HEK293 (cell line): ENCODE measurements around the gene TPST2.

Experiments used
- CTCF ChIA-PET: fragments of 350-600 bp; formaldehyde crosslinking; extraction: SDS; loops from one replicate; lab custom pipeline; 2021; ENCODE audit warnings: antibody characterized with exemption; lab: Yijun Ruan, JAX
- POLR2A ChIA-PET: fragments of 300-600 bp; formaldehyde crosslinking; extraction: SDS; loops from one replicate; lab custom pipeline; 2020; ENCODE audit warnings: antibody characterized with exemption, inconsistent platforms; lab: Yijun Ruan, JAX
- H3K27ac ChIP-seq: fragments of 200-500 bp; sonication (Bioruptor generic); 2 replicates; pipeline ENCODE4 v1.5.1; 2014; ENCODE audit warnings: low read depth, low read length, control low read depth, inconsistent platforms; ENCODE audit errors: extremely low read depth
- H3K36me3 ChIP-seq, 2 experiments: fragments of 200-500 bp in 1 of 2; sonication (Bioruptor generic) in 1 of 2; 1 replicate in 1 of 2; 2 replicates in 1 of 2; pipeline ENCODE4 v1.5.1; 2014 to 2017; ENCODE audit warnings: inconsistent platforms in 2 of 2, low read length in 2 of 2; ENCODE audit not compliant: control insufficient read depth in 2 of 2, insufficient read depth in 1 of 2
- H3K4me1 ChIP-seq: fragments of 200-500 bp; sonication (Bioruptor generic); 2 replicates; pipeline ENCODE4 v1.5.1; 2014; ENCODE audit warnings: mild to moderate bottlenecking, low read length, inconsistent platforms; ENCODE audit not compliant: control insufficient read depth, insufficient read depth
- H3K4me3 ChIP-seq: 2 replicates; pipeline ENCODE4 v1.5.1; 2011; ENCODE audit warnings: low read depth, mild to moderate bottlenecking, control low read depth, low read length, moderate library complexity
- H3K9me3 ChIP-seq: fragments of 200-500 bp; sonication (Bioruptor generic); 2 replicates; pipeline ENCODE4 v1.5.1; 2014; ENCODE audit warnings: low read depth, low read length, inconsistent platforms; ENCODE audit not compliant: control insufficient read depth, insufficient read depth
- EGR2 ChIP-seq: fragments of 450-650 bp; formaldehyde crosslinking; IDR thresholded peaks from 2 replicates; pipeline ENCODE4 v1.5.1; 2016; ENCODE audit warnings: low read depth, missing biosample characterization, missing genetic modification characterization
- GLI4 ChIP-seq: fragments of 450-650 bp; formaldehyde crosslinking; IDR thresholded peaks from 2 replicates; pipeline ENCODE4 v1.5.1; 2016; ENCODE audit warnings: missing biosample characterization, missing genetic modification characterization
- HOXC10 ChIP-seq: sonication (generic); formaldehyde crosslinking; IDR thresholded peaks from 2 replicates; pipeline ENCODE4 v1.8.1; 2023; ENCODE audit warnings: mild to moderate bottlenecking, missing genetic modification reagents
- KLF7 ChIP-seq: fragments of 450-650 bp; formaldehyde crosslinking; IDR thresholded peaks from 2 replicates; pipeline ENCODE4 v1.5.1; 2016; ENCODE audit warnings: missing biosample characterization, missing genetic modification characterization, borderline replicate concordance
- PRDM1 ChIP-seq: fragments of 450-650 bp; formaldehyde crosslinking; IDR thresholded peaks from 2 replicates; pipeline ENCODE4; 2016; ENCODE audit warnings: missing biosample characterization, missing genetic modification characterization
- SCRT2 ChIP-seq: fragments of 450-650 bp; formaldehyde crosslinking; IDR thresholded peaks from 2 replicates; pipeline ENCODE4 v1.5.1; 2016; ENCODE audit warnings: missing biosample characterization, missing genetic modification characterization
- ZBTB17 ChIP-seq: fragments of 450-650 bp; formaldehyde crosslinking; IDR thresholded peaks from 2 replicates; pipeline ENCODE4 v1.5.1; 2016; ENCODE audit warnings: missing biosample characterization, missing genetic modification characterization
- ZBTB48 ChIP-seq: fragments of 450-650 bp; formaldehyde crosslinking; IDR thresholded peaks from 2 replicates; pipeline ENCODE4 v1.5.1; 2016; ENCODE audit warnings: missing biosample characterization, missing genetic modification characterization
- ZFHX2 ChIP-seq: fragments of 450-650 bp; formaldehyde crosslinking; conservative IDR thresholded peaks from 2 replicates; pipeline ENCODE4 v1.5.1; 2016; ENCODE audit warnings: missing biosample characterization, missing genetic modification characterization
- ZNF121 ChIP-seq: fragments of 450-650 bp; formaldehyde crosslinking; IDR thresholded peaks from 2 replicates; pipeline ENCODE4 v1.5.1; 2016; ENCODE audit warnings: missing biosample characterization, missing genetic modification characterization
- ZNF544 ChIP-seq: fragments of 450-650 bp; formaldehyde crosslinking; IDR thresholded peaks from 2 replicates; pipeline ENCODE4 v1.5.0; 2017; ENCODE audit warnings: missing biosample characterization, missing genetic modification characterization
- ZNF670 ChIP-seq: fragments of 450-650 bp; formaldehyde crosslinking; IDR thresholded peaks from 2 replicates; pipeline ENCODE4 v1.5.1; 2016; ENCODE audit warnings: missing biosample characterization, missing genetic modification characterization, low read depth
- ZNF768 ChIP-seq: fragments of 450-650 bp; formaldehyde crosslinking; IDR thresholded peaks from 2 replicates; pipeline ENCODE4 v1.5.1; 2018; ENCODE audit warnings: missing biosample characterization, mild to moderate bottlenecking, missing genetic modification characterization
- ZNF791 ChIP-seq: fragments of 450-650 bp; formaldehyde crosslinking; IDR thresholded peaks from 2 replicates; pipeline ENCODE4 v1.5.1; 2016; ENCODE audit warnings: missing biosample characterization, missing genetic modification characterization
- ZNF837 ChIP-seq: fragments of 450-650 bp; formaldehyde crosslinking; IDR thresholded peaks from 2 replicates; pipeline ENCODE4 v1.5.1; 2016; ENCODE audit warnings: missing biosample characterization, missing genetic modification characterization
- ZSCAN30 ChIP-seq: fragments of 450-650 bp; IDR thresholded peaks from 2 replicates; pipeline ENCODE4 v1.5.1; 2018; ENCODE audit warnings: missing biosample characterization, mild to moderate bottlenecking, missing genetic modification characterization, moderate library complexity
- TF ChIP-seq, protein P1 (sequence below): fragments of 450-650 bp; formaldehyde crosslinking; IDR thresholded peaks from 2 replicates; pipeline ENCODE4 v1.5.1; 2016; ENCODE audit warnings: missing biosample characterization, missing genetic modification characterization, low read depth
- TF ChIP-seq, protein P2 (sequence below): fragments of 450-650 bp; formaldehyde crosslinking; conservative IDR thresholded peaks from 2 replicates; pipeline ENCODE4 v1.5.1; 2016; ENCODE audit warnings: low read depth, missing biosample characterization, missing genetic modification characterization
- TF ChIP-seq, protein P3 (sequence below): fragments of 450-650 bp; formaldehyde crosslinking; IDR thresholded peaks from 2 replicates; pipeline ENCODE4 v1.5.1; 2016; ENCODE audit warnings: missing biosample characterization, missing genetic modification characterization

TPST2 gene

DNA sequence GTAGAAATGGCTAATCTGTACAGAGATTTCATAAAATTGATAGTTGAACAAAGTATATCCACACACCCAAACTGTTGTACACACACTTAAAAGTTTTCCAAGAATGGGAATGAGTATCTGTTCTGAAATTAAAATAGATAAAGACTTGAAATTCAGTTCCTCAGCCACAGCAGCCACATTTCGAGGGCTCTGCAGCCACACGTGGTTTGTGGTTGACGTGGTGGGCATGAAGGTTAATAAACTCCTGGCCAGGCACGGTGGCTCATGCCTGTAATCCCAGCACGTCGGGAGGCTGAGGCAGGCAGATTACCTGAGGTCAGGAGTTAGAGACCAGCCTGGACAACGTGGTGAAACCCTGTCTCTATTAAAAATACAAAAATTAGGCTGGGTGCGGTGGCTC, 24.0 kb downstream of the TPST2 start (continued):
- TF ChIP-seq, protein P1, sequence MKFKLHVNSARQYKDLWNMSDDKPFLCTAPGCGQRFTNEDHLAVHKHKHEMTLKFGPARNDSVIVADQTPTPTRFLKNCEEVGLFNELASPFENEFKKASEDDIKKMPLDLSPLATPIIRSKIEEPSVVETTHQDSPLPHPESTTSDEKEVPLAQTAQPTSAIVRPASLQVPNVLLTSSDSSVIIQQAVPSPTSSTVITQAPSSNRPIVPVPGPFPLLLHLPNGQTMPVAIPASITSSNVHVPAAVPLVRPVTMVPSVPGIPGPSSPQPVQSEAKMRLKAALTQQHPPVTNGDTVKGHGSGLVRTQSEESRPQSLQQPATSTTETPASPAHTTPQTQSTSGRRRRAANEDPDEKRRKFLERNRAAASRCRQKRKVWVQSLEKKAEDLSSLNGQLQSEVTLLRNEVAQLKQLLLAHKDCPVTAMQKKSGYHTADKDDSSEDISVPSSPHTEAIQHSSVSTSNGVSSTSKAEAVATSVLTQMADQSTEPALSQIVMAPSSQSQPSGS: no peak
- TF ChIP-seq ZNF837 (tag by site-specific recombination) (no peak), ZNF121 (tag by site-specific recombination) (no peak)

DNA sequence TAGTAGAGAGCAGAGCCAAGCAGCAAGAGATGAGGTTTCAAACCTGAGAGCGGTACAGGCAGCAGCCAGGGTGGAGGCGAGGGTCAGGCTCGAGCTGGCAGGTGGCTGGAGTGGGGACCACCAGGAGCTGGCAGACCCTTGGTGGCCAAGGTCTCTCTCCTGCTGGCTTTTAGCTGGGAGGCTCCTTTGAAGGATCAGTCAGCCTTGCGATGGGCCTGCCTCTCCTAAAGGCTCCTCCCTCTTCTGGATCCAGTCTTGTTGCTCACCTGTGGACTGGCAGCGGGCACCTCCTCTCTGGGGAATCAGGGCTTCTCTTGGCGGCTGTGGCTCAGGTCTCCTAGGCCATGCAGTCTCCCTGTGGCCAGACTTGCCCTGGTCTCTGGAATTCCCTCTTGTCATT, 24.8 kb downstream of the TPST2 start:
- CTCF ChIA-PET: interaction anchor here (0.6 to 1.2 kb wide), 5 partner anchors 10 to 97 kb away, joined by 3 to 5 read pairs (median 3); no protein-coding TSS in a partner anchor

DNA sequence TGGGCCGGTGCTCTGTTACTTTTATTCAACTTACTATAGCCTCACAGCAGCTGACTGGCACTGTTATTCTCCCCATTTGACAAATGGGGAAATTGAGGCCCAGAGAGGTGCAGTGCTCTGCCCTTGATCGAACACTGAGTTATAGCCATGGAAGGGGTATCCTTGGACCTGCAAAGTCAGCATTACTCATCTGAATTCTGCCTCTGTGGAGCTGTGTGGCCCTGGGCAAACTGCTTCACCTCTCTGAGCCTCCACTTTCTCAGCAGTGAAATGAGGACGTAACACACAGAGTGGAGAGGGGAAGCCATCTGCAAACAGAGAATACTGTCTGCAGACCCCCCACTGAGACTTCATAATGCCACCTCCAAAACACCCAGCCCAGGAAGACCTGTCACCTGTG, 25.3 kb downstream of the TPST2 start:
- ChIA-PET CTCF (interaction anchor here (0.6 to 1.2 kb wide), 2 partner anchors 14 to 98 kb away, joined by 3 to 5 read pairs; no protein-coding TSS in a partner anchor), POLR2A (interaction anchor here (0.6 kb wide), 1 partner anchor 12 kb away, joined by 5 read pairs; no protein-coding TSS in a partner anchor)
- Histone ChIP-seq H3K4me3 (no peak overlapping the region), H3K4me1 (no peaks in the 10 kb centered on the region), H3K9me3 (no peaks in the 10 kb centered on the region), H3K27ac (no peak overlapping the region), H3K36me3 (peaks cover 0 to 6% of the 10 kb centered on the region in 2 experiments; a peak in 1 of 3 replicates)
- TF ChIP-seq PRDM1 (tag by site-specific recombination): peak; percentile 17; the same call in 1 of the 2 replicates
- TF ChIP-seq ZNF670: no peak
- TF ChIP-seq ZNF768: peak; percentile 56; the same call in 1 of the 2 replicates

More for the DNA sequence above, 24.8 kb downstream of the TPST2 start:
- peaks cover 0 to 6% of the 10 kb centered on the region in 2 experiments; a peak in 1 of 3 replicates for H3K36me3 ChIP-seq
- no peak overlapping the region for H3K27ac ChIP-seq
- no peaks in the 10 kb centered on the region for H3K9me3 ChIP-seq
- POLR2A ChIA-PET: interaction anchor here (0.6 kb wide), 1 partner anchor 11 kb away, joined by 5 read pairs; no protein-coding TSS in a partner anchor
- TF ChIP-seq SCRT2 (tag by site-specific recombination): peak; percentile 30; the same call in 1 of the 2 replicates
- no peak for TF ChIP-seq GLI4 (tag by site-specific recombination)
- no peak overlapping the region for H3K4me3 ChIP-seq
- H3K4me1 ChIP-seq: no peaks in the 10 kb centered on the region

DNA sequence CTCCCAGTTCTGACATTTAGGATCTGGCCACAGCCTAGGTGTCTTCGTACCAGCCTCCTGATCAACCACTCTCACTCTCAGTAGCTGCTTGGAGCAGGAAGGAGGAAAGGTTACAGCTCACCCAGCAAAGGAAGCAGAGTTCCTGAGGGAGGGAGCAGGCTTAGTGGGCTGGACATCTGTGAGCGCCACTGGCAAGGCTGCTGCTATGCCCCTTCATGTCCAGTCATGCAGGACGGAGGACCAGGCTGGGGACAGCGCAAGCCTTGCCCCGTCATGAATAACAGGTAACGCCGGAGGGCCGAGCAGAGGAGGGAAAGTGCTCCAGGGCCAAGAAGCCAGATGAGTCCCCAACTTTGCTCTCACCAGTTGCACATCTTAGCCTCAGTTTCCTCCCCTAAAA, 25.8 kb downstream of the TPST2 start:
- Histone ChIP-seq H3K9me3 (no peaks in the 10 kb centered on the region), H3K4me1 (no peaks in the 10 kb centered on the region), H3K27ac (no peak overlapping the region), H3K36me3 (peaks cover 0 to 6% of the 10 kb centered on the region in 2 experiments; a peak in 1 of 3 replicates), H3K4me3 (no peak overlapping the region)
- ChIA-PET POLR2A (no interaction called here), CTCF (interaction anchor here (0.6 to 1.2 kb wide), 3 partner anchors 27 to 98 kb away, joined by 3 read pairs; no protein-coding TSS in a partner anchor)
- TF ChIP-seq ZNF791 (tag by site-specific recombination) (no peak), KLF7 (no peak)

DNA sequence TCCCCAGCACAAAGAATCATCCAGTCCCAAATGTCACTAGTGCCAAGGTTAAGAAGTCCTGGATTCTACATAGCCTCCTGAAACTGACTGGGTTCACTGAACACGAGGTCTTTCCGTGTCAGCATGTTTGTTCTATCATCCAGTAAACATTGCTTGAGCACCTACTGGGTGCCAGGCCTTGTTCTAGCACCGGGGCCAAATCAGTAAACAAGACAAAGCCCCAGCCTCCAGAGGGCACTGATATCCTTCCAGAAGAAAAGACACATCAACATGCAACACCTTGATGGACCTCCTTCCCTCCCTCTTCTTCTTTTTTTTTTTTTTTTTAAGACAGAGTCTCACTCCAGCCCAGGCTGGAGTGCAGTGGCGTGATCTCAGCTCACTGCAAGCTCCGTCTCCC, 26.9 kb downstream of the TPST2 start:
- H3K9me3 ChIP-seq: no peaks in the 10 kb centered on the region
- H3K27ac ChIP-seq: no peak overlapping the region
- no peak for TF ChIP-seq ZBTB17 (tag by site-specific recombination)
- no peak for TF ChIP-seq ZNF544
- TF ChIP-seq, protein P2, sequence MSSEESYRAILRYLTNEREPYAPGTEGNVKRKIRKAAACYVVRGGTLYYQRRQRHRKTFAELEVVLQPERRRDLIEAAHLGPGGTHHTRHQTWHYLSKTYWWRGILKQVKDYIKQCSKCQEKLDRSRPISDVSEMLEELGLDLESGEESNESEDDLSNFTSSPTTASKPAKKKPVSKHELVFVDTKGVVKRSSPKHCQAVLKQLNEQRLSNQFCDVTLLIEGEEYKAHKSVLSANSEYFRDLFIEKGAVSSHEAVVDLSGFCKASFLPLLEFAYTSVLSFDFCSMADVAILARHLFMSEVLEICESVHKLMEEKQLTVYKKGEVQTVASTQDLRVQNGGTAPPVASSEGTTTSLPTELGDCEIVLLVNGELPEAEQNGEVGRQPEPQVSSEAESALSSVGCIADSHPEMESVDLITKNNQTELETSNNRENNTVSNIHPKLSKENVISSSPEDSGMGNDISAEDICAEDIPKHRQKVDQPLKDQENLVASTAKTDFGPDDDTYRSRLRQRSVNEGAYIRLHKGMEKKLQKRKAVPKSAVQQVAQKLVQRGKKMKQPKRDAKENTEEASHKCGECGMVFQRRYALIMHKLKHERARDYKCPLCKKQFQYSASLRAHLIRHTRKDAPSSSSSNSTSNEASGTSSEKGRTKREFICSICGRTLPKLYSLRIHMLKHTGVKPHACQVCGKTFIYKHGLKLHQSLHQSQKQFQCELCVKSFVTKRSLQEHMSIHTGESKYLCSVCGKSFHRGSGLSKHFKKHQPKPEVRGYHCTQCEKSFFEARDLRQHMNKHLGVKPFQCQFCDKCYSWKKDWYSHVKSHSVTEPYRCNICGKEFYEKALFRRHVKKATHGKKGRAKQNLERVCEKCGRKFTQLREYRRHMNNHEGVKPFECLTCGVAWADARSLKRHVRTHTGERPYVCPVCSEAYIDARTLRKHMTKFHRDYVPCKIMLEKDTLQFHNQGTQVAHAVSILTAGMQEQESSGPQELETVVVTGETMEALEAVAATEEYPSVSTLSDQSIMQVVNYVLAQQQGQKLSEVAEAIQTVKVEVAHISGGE (tag by site-specific recombination): no peak
- no peak for TF ChIP-seq HOXC10
- no peak for TF ChIP-seq ZSCAN30 (tag by site-specific recombination)
- no peak for TF ChIP-seq ZFHX2
- TF ChIP-seq ZBTB48: no peak
- no peak for TF ChIP-seq EGR2 (tag by site-specific recombination)
- TF ChIP-seq, protein P3, sequence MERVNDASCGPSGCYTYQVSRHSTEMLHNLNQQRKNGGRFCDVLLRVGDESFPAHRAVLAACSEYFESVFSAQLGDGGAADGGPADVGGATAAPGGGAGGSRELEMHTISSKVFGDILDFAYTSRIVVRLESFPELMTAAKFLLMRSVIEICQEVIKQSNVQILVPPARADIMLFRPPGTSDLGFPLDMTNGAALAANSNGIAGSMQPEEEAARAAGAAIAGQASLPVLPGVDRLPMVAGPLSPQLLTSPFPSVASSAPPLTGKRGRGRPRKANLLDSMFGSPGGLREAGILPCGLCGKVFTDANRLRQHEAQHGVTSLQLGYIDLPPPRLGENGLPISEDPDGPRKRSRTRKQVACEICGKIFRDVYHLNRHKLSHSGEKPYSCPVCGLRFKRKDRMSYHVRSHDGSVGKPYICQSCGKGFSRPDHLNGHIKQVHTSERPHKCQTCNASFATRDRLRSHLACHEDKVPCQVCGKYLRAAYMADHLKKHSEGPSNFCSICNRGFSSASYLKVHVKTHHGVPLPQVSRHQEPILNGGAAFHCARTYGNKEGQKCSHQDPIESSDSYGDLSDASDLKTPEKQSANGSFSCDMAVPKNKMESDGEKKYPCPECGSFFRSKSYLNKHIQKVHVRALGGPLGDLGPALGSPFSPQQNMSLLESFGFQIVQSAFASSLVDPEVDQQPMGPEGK (tag by site-specific recombination): no peak
- peaks cover 0 to 6% of the 10 kb centered on the region in 2 experiments; a peak in 1 of 3 replicates for H3K36me3 ChIP-seq
- H3K4me3 ChIP-seq: no peak overlapping the region
- ChIA-PET POLR2A (interaction anchor here (0.7 kb wide), 1 partner anchor 199 kb away, joined by 6 read pairs; no protein-coding TSS in a partner anchor), CTCF (no interaction called here)
- H3K4me1 ChIP-seq: no peaks in the 10 kb centered on the region
